ENCODE results near the gene OR1L6. TPM values are rescaled to one million over a fixed set of nuclear protein-coding genes. Genes with fewer than 3 reads are reported as not detected.

Gene OR1L6
- total RNA-seq = not detected in 2 replicates

GRCh38 chr9:122742003-122742402 lies at the start of gene OR1L6:
Gene OR1L6 (plus strand): TSS chr9:122742303. CDS start chr9:122749848, 7,545 bp downstream.
- H3K4me3 ChIP-seq (ENCODE audit: low read depth, low read length) = no peak within 1 kb of the TSS
- TF ChIP-seq CTCF (IDR thresholded peaks at IDR 0.05; ENCODE audit: insufficient read depth, low read depth, low read length) = no peak
- DNase-seq (ENCODE audit: low read depth) = no peak

GRCh38 chr9:122695696-122696095 lies 46.4 kb upstream of the OR1L6 start:
- no peak overlapping the region for H3K4me3 ChIP-seq (ENCODE audit: low read depth, low read length)
- no peak for DNase-seq (ENCODE audit: low read depth)

GRCh38 chr9:122718038-122718437 lies 24.1 kb upstream of the OR1L6 start:
- no peak overlapping the region for H3K4me3 ChIP-seq (ENCODE audit: low read depth, low read length)
- no peak for TF ChIP-seq CTCF (IDR thresholded peaks at IDR 0.05; ENCODE audit: insufficient read depth, low read depth, low read length)
- no peak for DNase-seq (ENCODE audit: low read depth)

More at GRCh38 chr9:122695696-122696095, 46.4 kb upstream of the OR1L6 start:
- TF ChIP-seq CTCF (IDR thresholded peaks at IDR 0.05; ENCODE audit: insufficient read depth, low read depth, low read length) = no peak

- no peak overlapping the region for H3K4me3 ChIP-seq (ENCODE audit: low read depth, low read length)
- TF ChIP-seq CTCF (IDR thresholded peaks at IDR 0.05; ENCODE audit: insufficient read depth, low read depth, low read length) = no peak
- DNase-seq (ENCODE audit: low read depth) = no peak
Observed at GRCh38 chr9:122719218-122719617, 22.9 kb upstream of the OR1L6 start.

- DNase-seq (ENCODE audit: low read depth) = no peak
- no peak for TF ChIP-seq CTCF (IDR thresholded peaks at IDR 0.05; ENCODE audit: insufficient read depth, low read depth, low read length)
- no peak within 1 kb of the TSS for H3K4me3 ChIP-seq (ENCODE audit: low read depth, low read length)
Observed at GRCh38 chr9:122723690-122724089, 18.4 kb upstream of the OR1L6 start, which contains the start of gene OR1L4. Gene OR1L4 (plus strand): TSS chr9:122723990. CDS start chr9:122723990, 0 bp downstream.

GRCh38 chr9:122754825-122755224 lies 12.7 kb downstream of the OR1L6 start:
- no peak overlapping the region for H3K4me3 ChIP-seq (ENCODE audit: low read depth, low read length)
- no peak for DNase-seq (ENCODE audit: low read depth)
- TF ChIP-seq CTCF (IDR thresholded peaks at IDR 0.05; ENCODE audit: insufficient read depth, low read depth, low read length) = no peak

- no peak overlapping the region for H3K4me3 ChIP-seq (ENCODE audit: low read depth, low read length)
- DNase-seq (ENCODE audit: low read depth) = no peak
- TF ChIP-seq CTCF (IDR thresholded peaks at IDR 0.05; ENCODE audit: insufficient read depth, low read depth, low read length) = no peak
Observed at GRCh38 chr9:122767817-122768216, 25.7 kb downstream of the OR1L6 start.
